H1 (cell line): ENCODE results near the gene KCNH5. TPM values are rescaled to one million over a fixed set of nuclear protein-coding genes. Genes with fewer than 3 reads are reported as not detected.

ENCODE experiments used
- CTCF ChIA-PET: fragments of 300-600 bp; sonication (Branson Sonifier 250); formaldehyde crosslinking; loops from one replicate; lab custom pipeline; 2021; ENCODE audit not compliant: partially characterized antibody; lab: Charles Lee
- POLR2A ChIA-PET: fragments of 300-600 bp; sonication (Branson Sonifier 250); formaldehyde crosslinking; loops from one replicate; lab custom pipeline; 2021; ENCODE audit warnings: inconsistent platforms; ENCODE audit not compliant: partially characterized antibody; lab: Charles Lee
- DNase-seq, 2 experiments: peaks; one replicate each; pipeline versions ENCODE4 v3.0.0 to v3.0.0-alpha.2; 2010 to 2022; ENCODE audit warnings: low spot score in 2 of 2, low read depth in 1 of 2, mixed read lengths in 1 of 2
- FAIRE-seq: peaks from 2 replicates; lab custom pipeline; 2011; peaks lifted over from hg19 to GRCh38; lab: Jason Lieb, UNC
- H2AFZ ChIP-seq: 2 replicates; pipeline ENCODE4 v1.8.1; 2012; ENCODE audit warnings: low read length, inconsistent platforms
- H2AK5ac ChIP-seq: 2 replicates; pipeline ENCODE4 v1.6.1; 2013; ENCODE audit warnings: low read depth, low read length
- H2BK120ac ChIP-seq: replicated peaks from 2 replicates; pipeline ENCODE3; 2013; ENCODE audit warnings: low read depth, low read length, inconsistent platforms
- H2BK12ac ChIP-seq: 2 replicates; pipeline ENCODE4 v1.6.1; 2013; ENCODE audit warnings: low read depth, low read length
- H2BK15ac ChIP-seq: 2 replicates; pipeline ENCODE4 v1.6.1; 2013; ENCODE audit warnings: low read length
- H2BK20ac ChIP-seq: 2 replicates; pipeline ENCODE4 v1.6.1; 2013; ENCODE audit warnings: low read length
- H2BK5ac ChIP-seq: 2 replicates; pipeline ENCODE4 v1.6.1; 2013; ENCODE audit warnings: low read depth, low read length
- H3K14ac ChIP-seq: 2 replicates; pipeline ENCODE4 v1.6.1; 2013; ENCODE audit warnings: inconsistent platforms; ENCODE audit not compliant: insufficient read length
- H3K18ac ChIP-seq: 2 replicates; pipeline ENCODE4 v1.6.1; 2013; ENCODE audit warnings: low read length; ENCODE audit errors: extremely low read depth
- H3K23ac ChIP-seq: 2 replicates; pipeline ENCODE4 v1.6.1; 2013; ENCODE audit warnings: inconsistent platforms; ENCODE audit not compliant: insufficient read length
- H3K23me2 ChIP-seq: 2 replicates; pipeline ENCODE4 v1.6.1; 2013; ENCODE audit warnings: low read depth, low read length
- H3K27ac ChIP-seq: 2 replicates; pipeline ENCODE4 v1.6.1; 2011; ENCODE audit warnings: low read depth, low read length, inconsistent platforms
- H3K27me3 ChIP-seq, 4 experiments: replicated peaks in 1 of 4; 1 replicate in 1 of 4; 2 replicates in 3 of 4; pipeline versions ENCODE4 v1.6.1 to v1.8.1; 2011 to 2013; ENCODE audit warnings: low read length in 3 of 4, mild to moderate bottlenecking in 3 of 4, inconsistent platforms in 2 of 4, mixed read lengths in 2 of 4, moderate library complexity in 1 of 4; ENCODE audit not compliant: control insufficient read depth in 3 of 4, insufficient read depth in 3 of 4; ENCODE audit errors: extremely low read depth in 1 of 4
- H3K36me3 ChIP-seq, 4 experiments: 2 replicates each; pipeline versions ENCODE4 v1.6.1 to v1.8.1; 2011 to 2013; ENCODE audit warnings: mild to moderate bottlenecking in 4 of 4, low read length in 3 of 4, moderate library complexity in 2 of 4, control low read depth in 1 of 4, inconsistent platforms in 1 of 4; ENCODE audit not compliant: insufficient read depth in 4 of 4, control insufficient read depth in 2 of 4
- H3K4ac ChIP-seq: replicated peaks from 2 replicates; pipeline ENCODE3; 2013; ENCODE audit warnings: low read length, low read depth, mixed read lengths, inconsistent platforms; ENCODE audit not compliant: insufficient read length
- H3K4me1 ChIP-seq, 4 experiments: replicated peaks in 1 of 4; 1 replicate in 1 of 4; 2 replicates in 3 of 4; pipeline versions ENCODE4 v1.6.1 to v1.8.1; 2011 to 2013; ENCODE audit warnings: low read length in 3 of 4, inconsistent platforms in 2 of 4, mixed read lengths in 1 of 4; ENCODE audit not compliant: insufficient read depth in 4 of 4, control insufficient read depth in 3 of 4
- H3K4me2 ChIP-seq, 2 experiments: 2 replicates each; pipeline versions ENCODE4 v1.6.1 to v1.8.1; 2011 to 2013; ENCODE audit warnings: low read depth in 2 of 2, low read length in 2 of 2, control low read depth in 1 of 2, inconsistent platforms in 1 of 2, mild to moderate bottlenecking in 1 of 2; ENCODE audit not compliant: insufficient read depth in 1 of 2
- H3K4me3 ChIP-seq, 4 experiments: fragments of 200-600, 300-600 bp in 1 of 4; sonication (generic), shearing (Covaris generic), sonication (Bioruptor Twin) in 1 of 4; 2 replicates each; pipeline versions ENCODE4 v1.5.1 to v1.8.1; 2011 to 2016; ENCODE audit warnings: low read length in 4 of 4, low read depth in 3 of 4, control low read depth in 2 of 4, inconsistent platforms in 2 of 4, mild to moderate bottlenecking in 2 of 4, mixed read lengths in 1 of 4, moderate library complexity in 1 of 4; ENCODE audit not compliant: insufficient read depth in 2 of 4; ENCODE audit errors: extremely low read depth in 1 of 4
- H3K56ac ChIP-seq: replicated peaks from 2 replicates; pipeline ENCODE3; 2013; ENCODE audit warnings: low read depth, mild to moderate bottlenecking, mixed read lengths, low read length, inconsistent platforms; ENCODE audit not compliant: insufficient read length
- H3K79me1 ChIP-seq: 2 replicates; pipeline ENCODE4 v1.6.1; 2013; ENCODE audit warnings: low read depth, low read length, control low read depth
- H3K79me2 ChIP-seq, 2 experiments: 2 replicates each; pipeline versions ENCODE4 v1.6.1 to v1.8.1; 2012 to 2013; ENCODE audit warnings: low read length in 2 of 2, mild to moderate bottlenecking in 2 of 2, inconsistent platforms in 1 of 2; ENCODE audit not compliant: insufficient read depth in 2 of 2, control insufficient read depth in 1 of 2
- H3K9ac ChIP-seq, 4 experiments: replicated peaks in 1 of 4; 1 replicate in 1 of 4; 2 replicates in 3 of 4; pipeline versions ENCODE4 v1.6.1 to v1.8.1; 2011 to 2013; ENCODE audit warnings: low read depth in 3 of 4, low read length in 3 of 4, control low read depth in 2 of 4, mild to moderate bottlenecking in 2 of 4, moderate library complexity in 2 of 4, inconsistent platforms in 1 of 4; ENCODE audit errors: extremely low read depth in 1 of 4
- H3K9me3 ChIP-seq, 2 experiments: 2 replicates each; pipeline versions ENCODE4 v1.6.1 to v1.8.1; 2012 to 2013; ENCODE audit warnings: mild to moderate bottlenecking in 2 of 2, moderate library complexity in 2 of 2, control low read depth in 1 of 2, inconsistent platforms in 1 of 2, low read depth in 1 of 2, low read length in 1 of 2, mixed read lengths in 1 of 2; ENCODE audit not compliant: insufficient read depth in 2 of 2
- H4K20me1 ChIP-seq, 2 experiments: replicated peaks in 1 of 2; 2 replicates each; pipeline versions ENCODE3 to v1.8.1; 2011 to 2013; ENCODE audit warnings: inconsistent platforms in 2 of 2, low read length in 2 of 2, mild to moderate bottlenecking in 1 of 2; ENCODE audit not compliant: insufficient read depth in 2 of 2, control insufficient read depth in 1 of 2
- H4K5ac ChIP-seq: 2 replicates; pipeline ENCODE4 v1.6.1; 2013; ENCODE audit warnings: low read length, low read depth, mixed read lengths, inconsistent platforms; ENCODE audit not compliant: insufficient read length
- H4K8ac ChIP-seq: 2 replicates; pipeline ENCODE4 v1.8.0; 2013; ENCODE audit warnings: mild to moderate bottlenecking, moderate library complexity, low read length, inconsistent platforms; ENCODE audit not compliant: insufficient read depth; ENCODE audit errors: extremely low read depth
- H4K91ac ChIP-seq: replicated peaks from 2 replicates; pipeline ENCODE3; 2013; ENCODE audit warnings: low read length, mixed read lengths, inconsistent platforms; ENCODE audit not compliant: insufficient read length
- HDAC6 ChIP-seq: IDR thresholded peaks from one replicate; pipeline ENCODE4 v1.7.1; 2012; ENCODE audit warnings: low read depth, mild to moderate bottlenecking, inconsistent platforms, low read length, moderate library complexity
- KDM1A ChIP-seq: fragments of 200-600, 300-600 bp; sonication (generic); IDR thresholded peaks from 2 replicates; pipeline ENCODE4 v1.7.1; 2016; ENCODE audit warnings: mild to moderate bottlenecking, low read length, borderline replicate concordance
- TCF12 ChIP-seq: IDR thresholded peaks from 2 replicates; pipeline ENCODE4 v1.6.1; 2011; ENCODE audit warnings: low read depth, mild to moderate bottlenecking, low read length
- WGBS, 2 experiments: shearing (Covaris generic) in 1 of 2; methylation state at CpG; one replicate each; pipeline versions ENCODE4 v1.1.6 to v1.1.7; 2013 to 2015; ENCODE audit warnings: low lambda C conversion rate in 2 of 2, mixed read lengths in 2 of 2, inconsistent platforms in 1 of 2, low coverage in 1 of 2, missing lambda C conversion rate in 1 of 2; ENCODE audit not compliant: insufficient replicate concordance in 2 of 2, insufficient coverage in 1 of 2, insufficient read length in 1 of 2; ENCODE audit errors: extremely low coverage in 1 of 2, missing lambda C conversion rate in 1 of 2; 5-methylcytosine and 5-hydroxymethylcytosine counted together
- polyA plus RNA-seq, 7 experiments: library from polyadenylated mRNA; depleted of rRNA in 3 of 7; stranded (reverse) in 5 of 7; unstranded in 2 of 7; fragments of >200 nt in 5 of 7; fragments of 200-250 nt in 2 of 7; gene quantifications; 1 replicate in 5 of 7; 2 replicates in 1 of 7; 4 replicates in 1 of 7; pipeline versions ENCODE4 v1.2.1 to v1.2.3, GENCODE V29; 2011 to 2013; ENCODE audit warnings: missing spikeins in 2 of 7, mixed read lengths in 2 of 7
- total RNA-seq: library from RNA; stranded (reverse); fragmentation: NEBNext Ultra II Directional; extraction: Animal tissue kit (Norgen Biotek cat#: 25700); gene quantifications from 2 replicates; pipeline ENCODE4 v1.2.1, GENCODE V29; 2021

KCNH5 gene
- total and polyA plus RNA-seq, 2 of the 8 experiments (the other 6 are each of a cell fraction or from before 2014, with no cell fraction given) = 0.24 to 0.50 TPM

- Histone ChIP-seq H2AK5ac (no peak overlapping the region), H4K20me1 (no peaks in the 10 kb centered on the region), H2BK15ac (no peak overlapping the region), H2BK20ac (0 out of 2 replicates have a peak overlapping the region, but pooled peaks have one; percentile 21), H3K36me3 (no peaks in the 10 kb centered on the region), H3K79me2 (no peaks in the 10 kb centered on the region), H3K56ac (no peak overlapping the region), H3K4me2 (peak overlapping the region; percentile 58 to 97), H3K14ac (no peak overlapping the region), H3K4me3 (peak overlapping the region; percentile 51 to 78 (median 66)), H3K9me3 (no peaks in the 10 kb centered on the region), H2BK5ac (no peak overlapping the region), H2BK120ac (no peak overlapping the region), H4K8ac (peak overlapping the region; percentile 39; the same call in 1 of the 2 replicates), H3K79me1 (no peaks in the 10 kb centered on the region), H3K23me2 (peaks cover 13% of the 10 kb centered on the region; the same call in 1 of the 2 replicates), H3K27ac (no peak overlapping the region), H2BK12ac (peak overlapping the region; percentile 78; the same call in 1 of the 2 replicates), H2AFZ (peak overlapping the region; percentile 39; the same call in 1 of the 2 replicates), H4K5ac (no peak overlapping the region), H3K4me1 (peaks cover 0 to 7% (median 1%) of the 10 kb centered on the region in 4 experiments; a peak in 4 of 7 replicates), H3K4ac (no peak overlapping the region), H4K91ac (no peak overlapping the region), H3K23ac (no peak overlapping the region), H3K27me3 (peaks cover 4 to 24% (median 17%) of the 10 kb centered on the region in 4 experiments), H3K18ac (no peak overlapping the region; the same call in 1 of the 2 replicates), H3K9ac (peak overlapping the region in 2 of 4 experiments; percentile 9 to 23; a peak in 2 of 7 replicates)
- 8% methylated on average over 23 of the region's 23 CpGs; no CpG with 5 or more reads in 1 of the 2 experiments for WGBS, 2 experiments
- TF ChIP-seq HDAC6 = no peak
- TF ChIP-seq KDM1A = peak; percentile 11; the same call in 1 of the 2 replicates
- 0 out of 2 replicates have a peak, but pooled peaks have one; percentile 62 for TF ChIP-seq TCF12
- POLR2A ChIA-PET = no interaction called here
- FAIRE-seq (no peak), DNase-seq (peak in 1 of 2 experiments; percentile 50)
- CTCF ChIA-PET = interaction anchor here (0.7 to 2.3 kb wide), 6 partner anchors 9 to 867 kb away, joined by 3 to 7 read pairs (median 4); no protein-coding TSS in a partner anchor
These were observed 1.3 kb upstream of the KCNH5 start for GRCh38 chr14:63046339-63047268.
